ENCODE data around the gene SPTBN5. TPM values are rescaled to one million over a fixed set of nuclear protein-coding genes. Genes with fewer than 3 reads are reported as not detected.

Gene SPTBN5
- total RNA-seq, 1 donor from 2014 or later: 3.2 TPM

GRCh38 chr15:41799488-41799805, 94.4 kb downstream of the SPTBN5 start:
- Mint-ChIP-seq H3K4me1 (ENCODE audit: unreplicated experiment) (peaks cover 44% of the 10 kb centered on the region), H3K4me3 (ENCODE audit: unreplicated experiment) (no peak overlapping the region), H3K36me3 (ENCODE audit: unreplicated experiment) (peaks cover 7% of the 10 kb centered on the region), H3K27me3 (ENCODE audit: unreplicated experiment) (no peaks in the 10 kb centered on the region), H3K9me3 (ENCODE audit: unreplicated experiment) (no peaks in the 10 kb centered on the region), H3K27ac (ENCODE audit: unreplicated experiment) (peak overlapping the region; percentile 15)
- no peak for DNase-seq (ENCODE audit: extremely low spot score, unreplicated experiment)
- TF ChIP-seq CTCF (IDR thresholded peaks at IDR 0.05): no peak

- Mint-ChIP-seq H3K36me3 (ENCODE audit: unreplicated experiment) (peaks cover 7% of the 10 kb centered on the region), H3K4me3 (ENCODE audit: unreplicated experiment) (no peak overlapping the region), H3K27ac (ENCODE audit: unreplicated experiment) (peak overlapping the region; percentile 50), H3K27me3 (ENCODE audit: unreplicated experiment) (no peaks in the 10 kb centered on the region), H3K9me3 (ENCODE audit: unreplicated experiment) (no peaks in the 10 kb centered on the region), H3K4me1 (ENCODE audit: unreplicated experiment) (peaks cover 44% of the 10 kb centered on the region)
- DNase-seq (ENCODE audit: extremely low spot score, unreplicated experiment): no peak
- TF ChIP-seq CTCF (IDR thresholded peaks at IDR 0.05): no peak
These were observed 95.0 kb downstream of the SPTBN5 start for GRCh38 chr15:41798607-41799487.

Small RNAs within 50 kb of the gene (microRNA-seq; reads per million reads assigned to microRNA genes)
- gene MIR4310 (ENCODE audit: unreplicated experiment): not detected

Other genes with a start within 250 kb of the SPTBN5 start
- 47.2 and 50.1 TPM in 2 replicates for gene MGA, start 233.6 kb downstream of the SPTBN5 start, total RNA-seq
- gene MAPKBP1, start 119.6 kb downstream of the SPTBN5 start, total RNA-seq: 28.0 and 34.2 TPM in 2 replicates
- 9.1 and 14.0 TPM in 2 replicates for gene JMJD7, start 66.0 kb downstream of the SPTBN5 start, total RNA-seq
- gene PLA2G4B, start 55.2 kb downstream of the SPTBN5 start, total RNA-seq: 3.2 and 6.9 TPM in 2 replicates
- 20.9 and 21.7 TPM in 2 replicates for gene EHD4, start 78.5 kb upstream of the SPTBN5 start, total RNA-seq
- gene PLA2G4E, start 127.0 kb upstream of the SPTBN5 start, total RNA-seq: not detected in 2 replicates
- not detected in 2 replicates for gene PLA2G4D, start 200.5 kb upstream of the SPTBN5 start, total RNA-seq